Fibroblast of peridontal ligament (primary cell): ENCODE results near the gene CHMP5.
"Not testable (repeated sequence)": the region's sequence is repeated elsewhere in the genome, so short reads cannot be mapped to it uniquely, and the experiment has no call there.

Experiments used
- DNase-seq: peaks from one replicate; pipeline ENCODE4 v3.0.0-alpha.2; 2010; ENCODE audit errors: extremely low read depth

Gene CHMP5

DNA sequence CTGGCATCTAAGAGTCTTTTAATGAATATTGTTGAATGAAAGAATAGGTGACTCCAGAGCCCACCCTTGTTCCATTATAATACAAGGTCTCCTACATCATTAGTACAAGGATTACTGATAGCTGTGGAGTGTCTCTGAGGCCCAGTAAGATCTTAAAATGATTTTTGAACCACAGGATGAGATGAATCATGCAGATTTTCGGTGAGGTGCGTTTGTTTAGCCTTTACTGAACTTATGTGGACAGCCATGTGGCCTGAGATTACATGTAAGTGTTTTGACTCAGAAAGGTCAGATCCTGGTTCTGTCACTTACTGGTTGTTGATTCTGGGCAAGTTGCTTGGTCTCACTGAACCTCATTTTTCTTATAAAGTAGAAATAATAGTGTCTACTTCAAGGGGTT is 47.1 kb downstream of the CHMP5 start:
- no peak for DNase-seq

DNA sequence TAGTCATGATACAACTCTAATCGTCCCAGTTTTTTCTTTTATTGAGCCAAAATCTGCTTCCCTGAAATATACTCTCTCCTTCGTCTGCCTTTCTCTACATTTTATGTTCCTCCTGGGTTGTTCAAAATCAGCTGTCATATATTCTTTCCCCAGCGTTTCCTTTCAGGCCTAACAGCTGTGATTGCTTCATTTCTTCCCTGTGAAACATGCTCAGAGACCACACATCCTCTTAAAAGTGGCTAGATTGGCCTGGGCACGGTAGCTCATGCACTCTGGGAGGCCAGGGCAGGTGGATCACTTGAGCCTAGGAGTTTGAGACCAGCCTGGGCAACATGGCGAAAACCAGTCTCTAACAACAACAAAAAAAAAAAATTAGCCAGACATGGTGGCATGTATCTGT is 50.5 kb downstream of the CHMP5 start:
- no peak for DNase-seq

DNA sequence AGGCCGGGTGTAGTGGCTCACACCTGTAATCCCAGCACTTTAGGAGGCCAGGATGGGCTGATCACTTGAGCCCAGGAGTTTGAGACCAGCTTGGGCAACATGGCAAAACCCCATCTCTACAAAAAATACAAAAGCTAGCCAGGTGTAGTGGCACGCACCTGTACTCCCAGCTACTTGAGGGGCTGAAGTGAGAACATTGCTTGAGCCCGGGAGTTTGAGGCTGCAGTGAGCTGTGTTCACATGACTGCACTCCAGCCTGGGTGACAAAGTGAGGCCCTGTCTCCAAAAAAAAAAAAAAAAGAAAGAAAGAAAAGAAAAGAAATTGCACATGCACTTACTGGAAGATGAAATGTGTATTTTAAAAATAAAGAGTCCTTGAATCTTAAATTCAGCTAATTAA is 52.3 kb downstream of the CHMP5 start:
- DNase-seq = not testable (repeated sequence)

- DNase-seq = no peak
Measured at GRCh38 chr9:33318225-33318624, 53.4 kb downstream of the CHMP5 start.

DNA sequence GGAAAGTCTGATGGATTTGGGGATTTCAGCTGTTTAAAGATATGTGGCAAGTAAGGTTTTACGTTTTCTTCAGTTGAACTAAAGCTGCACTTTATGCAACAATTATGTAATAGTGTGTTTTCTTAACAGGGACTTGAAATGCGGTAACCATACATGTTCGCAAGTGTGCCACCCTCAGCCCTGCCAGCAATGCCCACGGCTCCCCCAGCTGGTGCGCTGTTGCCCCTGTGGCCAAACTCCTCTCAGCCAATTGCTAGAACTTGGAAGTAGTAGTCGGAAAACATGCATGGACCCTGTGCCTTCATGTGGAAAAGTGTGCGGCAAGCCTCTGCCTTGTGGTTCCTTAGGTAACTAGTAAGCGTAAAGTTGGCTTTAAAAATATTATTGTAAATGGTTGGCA is 53.9 kb downstream of the CHMP5 start:
- no peak for DNase-seq

DNA sequence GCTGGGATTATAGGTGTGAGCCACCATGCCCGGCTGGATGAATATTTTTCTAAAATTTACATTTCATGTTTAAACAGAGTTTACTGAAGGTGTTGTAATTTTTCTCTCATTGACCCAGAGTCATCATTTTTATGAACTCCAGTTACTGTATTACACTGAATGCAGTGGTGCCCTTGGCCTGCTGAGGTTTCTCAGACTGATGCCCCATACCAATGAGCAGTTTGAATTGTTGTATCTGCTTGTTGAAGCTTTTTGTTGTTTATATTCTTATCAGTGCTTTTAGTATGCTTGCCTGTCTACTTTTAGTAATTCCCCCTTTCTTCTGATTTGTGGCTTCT is 55.4 kb downstream of the CHMP5 start:
- no peak for DNase-seq

GRCh38 chr9:33320568-33321261 is 55.9 kb downstream of the CHMP5 start:
- DNase-seq = peak; percentile 99

DNA sequence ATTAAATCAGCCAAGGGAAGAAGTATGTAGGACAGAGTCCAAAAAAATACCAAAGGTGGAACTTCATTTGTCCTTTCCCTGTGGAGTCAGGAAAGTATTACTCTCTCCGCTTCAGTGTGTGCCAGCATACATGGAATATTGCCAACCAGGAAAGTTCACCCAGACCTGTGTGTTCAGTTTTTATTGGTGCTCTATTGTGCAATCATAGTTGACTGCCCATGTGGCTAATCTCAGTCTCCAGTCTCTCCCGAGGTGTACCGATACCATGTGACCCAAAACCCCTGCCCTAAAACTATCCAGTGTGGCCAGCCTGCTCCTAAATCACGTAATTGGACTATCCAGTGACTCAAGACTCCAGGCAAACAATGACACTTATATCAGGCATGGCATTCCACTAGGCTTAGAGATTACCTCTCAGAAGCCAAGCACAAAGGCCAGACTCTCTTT is 64.3 kb downstream of the CHMP5 start:
- DNase-seq = peak; percentile 77

- peak; percentile 81 for DNase-seq
Measured at GRCh38 chr9:33329979-33330378, 65.1 kb downstream of the CHMP5 start.

GRCh38 chr9:33331377-33331891 is 66.6 kb downstream of the CHMP5 start:
- DNase-seq = no peak
